ENCODE data around the gene HHLA2. TPM values are rescaled to one million over a fixed set of nuclear protein-coding genes. Genes with fewer than 3 reads are reported as not detected.

HHLA2 gene
- polyA plus RNA-seq, 4 donors: 17.8 to 26.9 (median 19.6) TPM

- no peak for DNase-seq (ENCODE audit: low read depth in 4 of 4, low spot score in 3 of 4)
Measured at GRCh38 chr3:108388136-108389132, 92.1 kb downstream of the HHLA2 start.

GRCh38 chr3:108389372-108389771 lies 93.0 kb downstream of the HHLA2 start:
- DNase-seq (ENCODE audit: low read depth in 4 of 4, low spot score in 3 of 4): no peak

GRCh38 chr3:108391917-108392593 lies 95.7 kb downstream of the HHLA2 start:
- DNase-seq (ENCODE audit: low read depth in 4 of 4, low spot score in 3 of 4): no peak

- no peak for DNase-seq (ENCODE audit: low read depth in 4 of 4, low spot score in 3 of 4)
Measured at GRCh38 chr3:108393128-108393900, 97.0 kb downstream of the HHLA2 start.

- no peak for DNase-seq (ENCODE audit: low read depth in 4 of 4, low spot score in 3 of 4)
Measured at GRCh38 chr3:108394016-108394415, 97.7 kb downstream of the HHLA2 start.

GRCh38 chr3:108394563-108394962 lies 98.2 kb downstream of the HHLA2 start:
- no peak for DNase-seq (ENCODE audit: low read depth in 4 of 4, low spot score in 3 of 4)

- DNase-seq (ENCODE audit: low read depth in 4 of 4, low spot score in 3 of 4): no peak
Measured at GRCh38 chr3:108396336-108396735, 100.0 kb downstream of the HHLA2 start.

- no peak for DNase-seq (ENCODE audit: low read depth in 4 of 4, low spot score in 3 of 4)
Measured at GRCh38 chr3:108398510-108398909, 102.2 kb downstream of the HHLA2 start.

GRCh38 chr3:108401836-108402235 lies 105.5 kb downstream of the HHLA2 start:
- DNase-seq (ENCODE audit: low read depth in 4 of 4, low spot score in 3 of 4): no peak

GRCh38 chr3:108403198-108403597 lies 106.8 kb downstream of the HHLA2 start:
- DNase-seq (ENCODE audit: low read depth in 4 of 4, low spot score in 3 of 4): no peak

- DNase-seq (ENCODE audit: low read depth in 4 of 4, low spot score in 3 of 4): no peak
Measured at GRCh38 chr3:108403686-108404345, 107.5 kb downstream of the HHLA2 start.

- no peak for DNase-seq (ENCODE audit: low read depth in 4 of 4, low spot score in 3 of 4)
Measured at GRCh38 chr3:108404368-108404767, 108.0 kb downstream of the HHLA2 start.

- no peak for DNase-seq (ENCODE audit: low read depth in 4 of 4, low spot score in 3 of 4)
Measured at GRCh38 chr3:108406063-108406660, 109.8 kb downstream of the HHLA2 start.

GRCh38 chr3:108406661-108407206 lies 110.4 kb downstream of the HHLA2 start:
- peak in 3 of 4 donors; percentile 12 to 20 (median 20) for DNase-seq (ENCODE audit: low read depth in 4 of 4, low spot score in 3 of 4)

GRCh38 chr3:108407886-108408285 lies 111.5 kb downstream of the HHLA2 start:
- no peak for DNase-seq (ENCODE audit: low read depth in 4 of 4, low spot score in 3 of 4)

- no peak for DNase-seq (ENCODE audit: low read depth in 4 of 4, low spot score in 3 of 4)
Measured at GRCh38 chr3:108408883-108409799, 112.8 kb downstream of the HHLA2 start.

GRCh38 chr3:108409800-108410178 lies 113.4 kb downstream of the HHLA2 start:
- no peak for DNase-seq (ENCODE audit: low read depth in 4 of 4, low spot score in 3 of 4)

GRCh38 chr3:108410531-108410984 lies 114.2 kb downstream of the HHLA2 start:
- no peak for DNase-seq (ENCODE audit: low read depth in 4 of 4, low spot score in 3 of 4)

Data from right renal pelvis (tissue), 4 donors.